HCEC 1CT (cell line): ENCODE results near the gene CARHSP1.
A peak's percentile ranks its signal among the peaks of the same experiment; 100 is the strongest.
"Not testable (repeated sequence)": the region's sequence is repeated elsewhere in the genome, so short reads cannot be mapped to it uniquely, and the experiment has no call there.

Experiments used
- DNase-seq: peaks from one replicate; pipeline ENCODE4 v3.0.0-alpha.2; 2017

CARHSP1 gene

DNA sequence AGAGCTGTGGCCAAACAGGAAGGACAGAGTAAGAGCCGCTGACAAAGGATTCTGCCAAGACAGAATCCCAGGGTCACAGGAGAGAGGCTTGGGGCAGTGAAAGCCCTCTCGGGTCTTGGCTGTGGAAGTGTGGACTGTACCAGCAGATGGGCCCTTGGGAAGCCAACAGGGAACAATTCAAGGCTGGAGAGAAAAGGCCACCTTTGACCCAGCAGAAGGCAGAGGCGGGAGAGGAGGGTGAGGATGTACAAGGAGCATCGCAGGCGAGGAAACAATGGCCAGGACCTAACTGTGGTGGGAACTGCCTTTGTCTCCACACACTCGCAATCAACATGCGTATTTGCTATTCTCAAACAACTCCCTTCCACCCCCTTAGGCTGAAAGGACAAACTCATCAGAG lies 15.7 kb downstream of the CARHSP1 start:
- no peak for DNase-seq

DNA sequence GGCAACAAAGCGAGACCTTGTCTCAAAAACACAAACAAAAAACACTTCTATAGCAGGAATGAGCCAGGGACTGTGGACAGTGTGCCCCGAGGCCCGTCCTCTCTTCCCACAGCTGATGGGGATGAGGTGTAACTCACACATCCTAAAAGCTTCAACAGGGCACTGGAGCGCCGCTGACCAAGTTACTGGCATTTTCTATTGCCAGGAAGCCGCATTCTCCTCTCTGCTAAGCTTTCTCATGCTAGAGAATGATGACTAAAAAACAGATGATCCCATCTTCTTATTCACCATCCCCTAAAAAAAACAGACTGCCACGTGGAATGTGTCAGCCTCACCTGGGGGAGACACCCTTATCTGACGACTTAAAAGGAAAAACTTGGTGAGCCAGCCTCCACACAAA lies 16.3 kb downstream of the CARHSP1 start:
- DNase-seq, result no peak

DNA sequence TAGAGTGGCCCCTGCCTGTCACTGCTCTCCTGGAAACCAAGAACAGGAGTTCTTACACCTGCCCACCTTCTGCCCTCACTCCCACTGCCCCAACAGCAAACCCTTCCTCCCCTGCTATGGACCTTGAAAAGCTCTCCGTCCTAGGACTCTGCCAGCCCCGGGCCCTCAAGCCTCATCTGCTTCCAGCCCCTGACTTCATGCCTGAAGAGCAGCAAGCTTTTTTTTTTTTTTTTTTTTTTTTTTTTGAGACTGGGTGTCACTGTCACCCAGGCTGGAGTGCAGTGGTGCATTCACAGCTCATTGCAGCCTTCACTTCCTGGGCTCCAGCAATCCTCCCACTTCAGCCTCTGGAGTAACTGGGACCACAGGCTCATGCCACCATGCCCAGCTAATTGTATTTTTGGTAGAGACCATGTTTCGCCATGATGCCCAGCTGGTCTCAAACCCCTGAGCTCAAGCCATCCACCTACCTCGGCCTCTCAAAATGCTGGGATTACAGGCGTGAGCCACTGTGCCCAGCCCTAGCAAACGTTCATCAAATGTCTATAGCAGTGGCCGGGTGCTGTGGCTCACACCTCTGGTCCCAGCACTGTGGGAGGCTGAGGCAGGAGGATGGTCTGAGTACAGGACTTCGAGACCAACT lies 16.9 kb downstream of the CARHSP1 start:
- no peak for DNase-seq

DNA sequence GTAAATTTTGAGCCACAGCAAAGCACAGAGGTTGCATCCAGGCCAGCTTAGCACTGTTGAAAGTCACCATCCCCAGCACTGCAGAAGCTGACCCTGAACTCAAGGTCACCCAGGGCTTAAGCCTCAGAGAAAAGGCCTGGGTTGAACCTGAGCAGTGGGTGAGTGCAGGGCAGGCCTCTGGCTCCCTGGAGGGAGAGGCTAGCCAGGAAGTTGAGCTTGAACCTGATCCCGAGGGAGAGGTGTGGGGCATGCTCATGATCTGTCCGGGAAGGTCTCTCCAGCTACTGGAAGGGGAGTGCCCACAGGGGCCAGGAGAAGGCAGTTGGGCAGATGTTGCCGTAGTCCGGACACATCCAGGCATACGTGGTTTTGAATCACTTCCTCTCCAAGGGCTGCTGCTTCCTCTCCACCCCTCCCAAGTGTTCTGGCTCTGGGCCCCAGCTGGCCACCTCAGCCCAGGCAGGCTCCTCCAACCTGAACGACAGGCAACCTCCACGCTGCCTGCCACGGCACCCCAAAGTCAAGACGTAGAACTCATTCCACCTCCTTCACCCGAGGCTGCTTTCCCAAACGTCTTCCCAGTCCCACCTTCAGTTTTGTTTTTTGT lies 18.4 kb downstream of the CARHSP1 start:
- peak; percentile 88 for DNase-seq

DNA sequence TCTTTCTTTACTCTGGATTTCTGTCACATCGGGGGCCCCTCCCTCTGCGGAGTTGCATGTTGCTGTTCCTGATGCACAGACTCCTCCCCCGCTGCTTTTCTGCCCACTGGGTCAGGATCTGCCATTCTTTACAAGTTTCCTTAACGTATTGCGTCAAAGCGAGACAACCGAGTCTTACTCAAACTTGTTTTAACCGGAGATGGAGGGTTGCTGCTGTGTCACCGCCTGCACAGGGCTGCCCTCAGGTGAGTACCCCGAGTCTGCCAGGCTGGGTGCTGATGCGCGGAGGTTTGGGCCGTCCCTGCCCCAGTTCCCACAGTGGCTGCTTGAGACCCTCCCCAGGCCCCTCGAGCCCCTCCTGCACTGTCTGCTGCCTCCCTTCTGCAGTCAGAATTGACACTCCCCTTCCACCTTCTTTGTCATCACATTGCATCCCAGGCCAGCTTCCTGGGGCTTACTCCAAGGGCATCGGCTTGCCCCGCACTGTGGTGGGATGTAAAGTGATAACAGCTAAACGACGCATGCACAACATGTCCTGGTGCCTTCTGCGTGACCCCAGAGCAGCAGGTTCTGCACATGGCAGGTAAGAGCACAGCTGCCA lies 19.3 kb downstream of the CARHSP1 start:
- DNase-seq, result peak; percentile 19

DNA sequence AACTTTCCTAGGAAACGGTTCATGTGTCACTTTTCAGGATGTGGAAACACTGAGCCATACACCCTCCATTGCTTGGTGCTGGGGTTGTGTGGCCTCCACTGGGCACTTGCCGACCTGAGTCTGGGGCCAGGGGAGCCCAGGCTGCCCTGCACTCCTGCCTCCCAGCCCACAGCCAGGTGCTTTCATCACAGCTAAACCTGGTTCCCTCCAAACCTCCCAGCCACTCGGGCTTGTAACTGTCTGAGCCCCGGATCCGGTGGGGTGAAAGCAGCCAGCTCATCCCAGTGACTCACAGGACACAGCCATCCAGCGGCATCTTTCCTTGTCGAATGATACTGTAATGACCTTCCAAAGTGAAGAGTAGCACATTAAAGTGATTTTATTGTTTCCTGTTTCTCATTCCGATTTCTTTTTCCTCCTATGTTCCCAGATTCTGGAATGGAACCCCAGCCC lies 19.8 kb downstream of the CARHSP1 start:
- DNase-seq, result peak; percentile 80

DNA sequence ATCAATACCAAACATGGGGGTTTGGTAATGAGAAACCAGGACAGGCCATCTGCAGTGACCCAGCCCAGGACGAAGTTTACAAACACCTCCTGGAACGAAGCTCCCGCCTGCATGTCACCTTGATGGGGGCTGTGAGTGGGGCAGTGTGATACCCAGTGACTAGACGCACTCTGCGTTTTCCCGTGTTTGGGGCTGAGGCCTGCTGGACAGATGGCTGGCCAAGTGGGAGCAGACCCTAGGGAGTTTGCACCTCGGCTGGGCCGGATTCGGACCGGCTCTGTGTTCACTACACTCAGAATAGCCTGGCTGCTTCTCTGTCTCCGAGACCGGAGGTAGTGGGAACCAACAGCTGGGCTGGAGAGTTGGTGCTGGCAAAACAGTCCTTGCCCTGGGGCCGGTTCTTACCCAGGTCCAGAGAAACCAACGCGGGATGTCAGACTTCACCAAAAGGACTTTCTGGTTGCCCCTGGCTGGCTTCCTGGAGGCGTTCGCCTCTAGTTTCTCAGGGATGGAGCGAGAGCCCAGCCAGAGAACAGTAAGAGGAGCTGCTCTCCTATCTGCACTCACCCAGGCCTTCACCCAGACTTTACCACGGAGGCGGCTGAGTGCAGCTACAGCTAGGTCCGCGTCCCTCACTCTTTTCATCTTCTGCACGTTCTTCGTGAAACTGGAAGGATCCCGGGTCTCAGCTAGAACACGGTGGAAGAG lies 20.4 kb downstream of the CARHSP1 start:
- DNase-seq, result no peak

DNA sequence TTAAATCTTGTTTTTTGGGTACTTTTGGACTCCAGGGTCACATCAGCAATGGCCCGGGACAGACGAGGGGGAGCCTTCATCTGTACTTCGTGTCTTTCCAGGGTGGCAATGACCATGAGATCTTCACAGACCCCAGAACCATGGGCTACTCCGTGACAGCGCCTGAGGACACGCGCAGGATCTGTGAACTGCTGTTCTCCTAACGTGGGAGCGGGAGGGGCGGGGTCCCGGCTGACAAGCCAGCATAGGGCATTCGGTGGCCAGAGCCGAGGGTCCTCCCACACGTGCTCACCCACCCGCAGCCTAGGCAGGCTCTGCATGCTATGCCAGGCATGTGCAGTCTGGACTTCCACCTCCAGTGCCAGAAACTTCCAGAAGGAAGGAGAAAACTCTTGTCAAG lies 21.2 kb downstream of the CARHSP1 start:
- DNase-seq, result no peak

DNA sequence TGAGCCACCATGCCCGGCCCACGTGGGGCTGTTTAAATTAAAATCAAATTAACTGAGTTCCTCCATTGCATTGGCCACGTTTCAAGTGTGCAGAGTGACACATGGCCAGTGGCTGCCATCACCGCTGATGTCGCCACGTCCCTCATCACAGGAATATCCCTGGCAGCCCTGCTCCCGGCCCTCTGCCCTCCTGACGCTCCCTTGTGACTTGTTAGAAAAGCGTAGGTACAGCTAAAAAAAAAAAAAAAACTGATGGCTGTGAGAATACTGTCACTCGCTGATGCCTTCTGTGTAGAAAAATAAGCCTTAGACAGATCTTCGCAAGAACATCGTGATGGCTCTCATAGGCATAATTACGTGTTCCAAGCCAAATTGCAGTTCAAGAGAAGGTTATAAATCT lies 21.7 kb downstream of the CARHSP1 start:
- no peak for DNase-seq

DNA sequence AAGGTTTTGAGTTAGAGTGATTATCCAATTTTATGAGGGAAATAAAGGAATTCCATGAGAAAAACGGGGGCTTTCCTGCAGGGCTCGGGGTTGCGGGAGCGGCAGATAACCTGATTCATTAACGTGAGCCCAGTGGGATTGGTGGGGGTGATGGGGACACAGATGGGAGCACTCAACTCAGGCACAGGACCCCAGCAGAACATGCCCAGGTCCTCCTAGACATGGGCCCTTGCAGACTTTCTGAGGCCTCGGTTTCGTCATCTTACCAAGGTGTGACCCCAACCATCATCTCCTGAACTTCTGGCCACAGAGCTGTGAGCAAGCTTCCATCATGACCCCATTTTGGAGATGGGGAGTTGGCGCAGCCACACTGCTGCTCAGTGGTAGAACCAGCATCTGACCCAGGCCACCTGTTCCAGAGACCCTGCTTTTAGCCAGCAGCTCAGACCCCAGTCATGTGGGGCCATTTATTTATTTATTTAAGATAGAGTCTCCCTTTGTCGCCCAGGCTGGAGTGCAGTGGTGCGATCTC lies 22.3 kb downstream of the CARHSP1 start:
- no peak for DNase-seq

DNA sequence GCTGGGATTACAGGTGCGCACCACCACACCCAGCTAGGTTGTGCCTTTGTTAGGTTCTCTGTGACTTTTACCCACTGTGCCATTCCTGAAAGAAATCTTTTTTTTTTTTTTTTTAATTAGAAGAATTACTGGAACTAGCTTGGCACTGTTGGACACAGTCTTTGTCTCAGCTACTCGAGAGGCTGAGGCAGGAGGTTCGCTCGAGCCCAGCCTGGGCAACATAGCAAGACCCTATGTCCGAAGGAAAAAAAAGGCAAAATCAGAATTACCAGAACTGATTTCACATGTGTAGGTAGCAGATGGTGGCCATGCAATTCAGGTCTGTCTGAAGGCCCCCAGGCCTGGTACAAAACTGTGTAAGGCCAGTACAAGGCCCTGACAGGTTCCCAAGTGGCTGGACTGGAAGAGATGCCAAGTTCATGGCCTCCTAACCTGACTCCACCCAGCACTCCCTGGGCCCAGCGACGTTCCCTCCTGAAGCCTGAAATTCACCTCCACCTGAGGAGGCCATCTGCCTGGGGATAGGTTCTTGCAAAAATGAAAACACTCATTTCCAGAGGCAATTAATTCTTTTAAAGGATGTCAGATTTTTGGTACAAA lies 23.0 kb downstream of the CARHSP1 start:
- DNase-seq, result no peak

DNA sequence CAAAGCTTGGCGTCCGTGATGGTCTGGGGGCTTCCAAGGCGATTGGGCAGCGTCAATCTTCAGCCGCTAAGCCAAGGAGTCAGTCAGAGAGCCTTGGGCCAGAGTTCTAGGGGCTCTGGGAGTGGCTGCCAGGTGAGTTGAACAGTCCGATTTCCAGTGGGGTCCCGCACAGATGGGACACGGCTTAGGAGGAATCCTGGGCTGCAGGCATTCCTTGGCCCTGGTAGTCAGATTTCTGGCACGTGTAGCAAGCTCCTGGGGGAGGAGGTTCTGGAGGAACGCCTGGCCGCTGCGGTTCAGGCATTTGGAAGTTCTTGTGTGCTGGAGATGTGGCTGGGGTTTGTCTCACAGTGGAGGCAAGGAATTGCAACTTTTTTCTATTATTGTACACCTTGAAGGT lies 25.5 kb downstream of the CARHSP1 start:
- DNase-seq, result not testable (repeated sequence)

DNA sequence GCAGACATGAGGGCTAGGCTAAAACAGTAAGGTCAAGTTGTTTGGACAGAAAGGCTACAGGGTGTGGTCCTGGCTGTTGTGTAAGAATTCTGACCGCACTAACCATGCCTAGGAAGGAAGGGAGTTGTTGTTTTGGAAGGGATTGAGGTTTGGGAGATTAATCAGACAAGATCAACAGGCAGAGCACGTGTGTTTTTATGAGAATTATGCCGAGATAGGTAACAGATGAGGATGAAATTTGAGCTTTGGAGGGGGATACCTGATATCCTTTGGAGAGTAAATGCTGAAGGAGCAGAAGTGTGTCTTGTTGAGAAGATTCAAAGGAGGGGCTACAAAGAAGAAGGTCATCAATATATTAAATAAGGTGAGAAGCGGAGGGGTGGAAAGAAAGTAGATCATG lies 26.8 kb downstream of the CARHSP1 start:
- not testable (repeated sequence) for DNase-seq

DNA sequence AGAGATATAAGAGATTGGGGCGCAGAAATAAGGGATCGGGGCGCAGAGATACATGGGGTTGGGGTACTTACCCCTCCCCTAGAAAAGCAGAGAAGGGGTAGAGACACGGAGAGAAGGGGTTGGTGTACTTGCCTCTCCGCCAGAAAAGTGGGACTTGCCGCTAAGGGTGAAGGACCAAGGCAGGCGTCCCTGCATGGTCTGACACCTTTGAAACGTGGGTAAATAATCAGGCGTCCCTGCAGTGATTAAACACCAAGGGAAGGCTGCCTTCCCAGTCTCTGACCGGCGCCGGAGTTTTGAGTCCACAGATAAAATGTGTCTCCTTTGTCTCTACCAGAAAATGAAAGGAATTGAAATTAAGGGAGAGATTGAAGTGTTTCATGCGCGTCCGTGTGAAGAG lies 31.2 kb downstream of the CARHSP1 start:
- DNase-seq, result not testable (repeated sequence)

DNA sequence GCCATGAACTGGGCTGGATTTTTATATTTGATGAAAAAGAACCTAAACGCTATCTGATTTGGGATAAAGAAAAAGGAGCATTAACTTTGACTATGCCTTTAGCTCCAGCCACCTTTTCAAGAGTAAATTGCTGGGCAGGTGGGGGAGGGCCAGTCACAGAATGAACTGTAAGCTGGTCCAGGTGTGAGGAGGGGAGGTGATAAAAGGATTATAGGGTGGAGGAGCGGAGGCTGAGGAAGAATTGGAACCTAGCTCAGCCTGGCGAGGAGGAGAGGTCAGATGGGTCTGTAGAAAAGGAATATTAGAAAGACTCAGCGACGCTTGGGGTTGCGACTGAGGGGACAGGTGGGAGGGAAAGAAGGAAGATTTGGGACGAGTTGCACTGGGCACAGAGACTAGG lies 32.0 kb downstream of the CARHSP1 start:
- not testable (repeated sequence) for DNase-seq

DNA sequence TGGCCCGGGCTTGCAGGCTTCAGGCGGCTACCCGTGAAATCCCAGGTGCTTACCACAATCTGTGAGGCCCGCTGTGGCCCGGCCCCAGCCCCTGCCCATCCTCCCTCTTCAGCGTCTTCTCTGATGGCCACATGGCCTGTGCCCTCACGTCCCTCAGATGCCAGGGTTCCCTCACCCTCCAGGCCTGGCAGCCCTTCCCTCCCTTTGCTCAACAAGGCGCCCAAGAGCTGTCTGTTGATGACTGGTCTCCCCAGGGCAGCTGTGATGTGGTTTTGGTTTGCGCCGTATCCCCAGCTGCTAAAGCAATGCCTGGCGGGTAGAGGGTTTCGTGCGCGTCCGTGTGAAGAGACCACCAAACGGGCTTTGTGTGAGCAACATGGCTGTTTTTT lies 36.1 kb downstream of the CARHSP1 start:
- DNase-seq, result no peak

DNA sequence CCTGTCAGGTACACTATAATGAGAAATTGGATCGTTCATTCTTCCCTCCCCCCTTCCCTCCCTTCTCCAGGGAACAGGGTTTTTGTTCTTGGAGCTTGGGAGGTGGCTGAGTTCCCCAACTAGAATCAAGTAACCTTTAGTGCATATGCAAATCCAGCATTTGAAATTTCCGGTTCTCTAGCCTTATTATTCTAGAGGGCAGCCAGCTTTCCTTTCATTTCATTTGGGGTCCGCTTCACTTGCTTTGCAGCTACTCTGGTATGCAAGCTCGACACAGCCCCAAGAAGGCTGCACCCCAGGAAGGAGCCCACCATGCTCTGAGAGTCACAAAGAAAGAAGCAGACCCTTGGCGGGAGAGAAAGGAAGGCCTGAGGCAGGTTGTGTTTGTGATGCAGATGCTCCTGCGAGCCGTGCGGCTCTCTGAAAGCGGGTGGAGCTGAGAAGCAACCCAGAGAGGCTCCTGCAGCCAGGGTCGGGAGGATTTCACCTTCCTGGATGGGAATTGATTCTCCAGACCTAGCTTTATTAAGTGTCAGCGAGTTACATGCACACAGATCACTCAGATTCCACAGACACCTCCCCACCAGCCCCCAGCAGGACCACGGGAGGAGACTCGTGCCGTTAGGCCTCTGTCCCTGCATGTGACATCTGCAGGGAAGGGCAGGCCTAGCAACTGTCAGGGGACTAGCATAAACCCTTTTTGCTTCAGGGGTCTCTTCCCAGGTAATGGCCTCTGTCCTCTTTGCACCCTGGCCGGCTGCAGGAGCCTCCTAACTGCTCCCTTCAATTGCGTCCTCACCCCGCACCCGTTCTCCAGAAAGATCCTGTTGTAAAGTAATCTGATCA lies 36.7 kb downstream of the CARHSP1 start:
- no peak for DNase-seq

DNA sequence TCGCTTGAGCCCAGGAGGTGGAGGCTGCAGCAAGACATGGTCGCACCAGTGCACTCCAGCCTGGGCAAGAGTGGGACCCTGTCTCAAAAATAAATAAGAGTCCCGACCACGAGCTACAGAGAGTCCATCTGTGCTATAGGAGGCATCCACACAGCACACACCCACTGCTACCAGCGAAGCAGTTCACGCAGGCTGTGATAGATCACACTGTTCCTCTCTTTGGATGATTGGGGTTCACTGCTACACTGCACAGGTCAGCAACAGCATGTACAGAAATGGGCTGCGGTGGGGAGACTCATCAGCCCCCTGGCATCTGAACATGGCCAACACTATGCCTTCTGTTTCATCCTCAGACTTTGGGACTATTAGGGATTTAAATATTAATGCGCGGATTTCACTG lies 37.4 kb downstream of the CARHSP1 start:
- DNase-seq, result no peak

DNA sequence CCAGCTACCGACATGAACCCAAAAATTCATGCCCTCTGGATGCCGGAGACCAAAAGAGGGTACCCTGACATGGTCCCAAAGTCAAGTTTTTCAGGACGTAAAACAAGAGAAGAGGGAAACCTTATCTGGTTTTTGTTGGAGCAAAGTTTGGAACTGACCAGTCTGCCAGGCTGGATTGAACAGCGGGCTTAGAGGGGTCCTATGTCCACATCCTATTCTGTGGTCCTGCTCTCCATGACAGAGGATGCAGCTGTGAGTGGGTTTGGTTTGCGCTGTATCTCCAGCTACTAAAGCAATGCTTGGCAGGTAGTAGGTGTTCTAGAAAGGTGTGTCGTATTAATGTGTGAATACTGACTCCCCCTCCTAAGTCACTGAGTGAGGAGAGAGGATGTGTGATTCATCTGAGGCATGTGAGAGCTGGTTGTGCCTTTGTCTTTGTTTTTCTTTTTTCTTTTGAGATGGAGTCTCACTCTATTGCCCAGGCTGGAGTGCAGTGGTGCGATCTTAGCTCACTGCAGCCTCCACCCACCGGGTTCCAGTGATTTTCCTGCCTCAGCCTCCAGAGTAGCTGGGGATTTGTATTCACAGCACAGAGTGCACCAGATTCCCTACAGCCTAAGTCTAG lies 40.2 kb downstream of the CARHSP1 start:
- DNase-seq, result no peak

DNA sequence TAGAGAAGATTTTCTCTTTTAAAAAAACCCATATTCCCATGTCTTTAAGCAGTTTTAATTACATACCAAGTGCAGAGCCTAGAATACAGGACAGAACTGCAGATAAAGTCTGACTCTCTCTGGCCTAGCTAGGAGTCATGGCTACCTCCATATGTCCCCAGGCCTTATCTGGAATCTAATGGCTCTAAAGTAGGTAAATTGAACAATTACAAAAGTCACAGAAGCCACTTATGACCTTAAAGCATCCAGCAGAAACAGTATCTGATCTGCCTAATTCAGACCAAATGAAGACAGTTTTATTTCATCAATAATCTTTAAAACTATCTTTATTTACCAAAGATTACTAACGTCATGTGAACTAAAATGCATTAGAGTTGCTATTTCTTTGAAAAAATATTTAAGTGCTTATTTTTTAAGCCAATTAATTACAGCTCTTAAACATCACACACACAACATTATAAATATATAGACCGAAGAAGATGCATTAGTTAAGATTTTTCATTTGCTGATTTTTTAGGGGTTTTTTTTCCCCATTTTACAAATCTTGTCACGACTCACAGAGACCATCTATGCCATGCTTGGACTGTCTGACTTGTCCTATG lies 42.4 kb downstream of the CARHSP1 start:
- no peak for DNase-seq

DNA sequence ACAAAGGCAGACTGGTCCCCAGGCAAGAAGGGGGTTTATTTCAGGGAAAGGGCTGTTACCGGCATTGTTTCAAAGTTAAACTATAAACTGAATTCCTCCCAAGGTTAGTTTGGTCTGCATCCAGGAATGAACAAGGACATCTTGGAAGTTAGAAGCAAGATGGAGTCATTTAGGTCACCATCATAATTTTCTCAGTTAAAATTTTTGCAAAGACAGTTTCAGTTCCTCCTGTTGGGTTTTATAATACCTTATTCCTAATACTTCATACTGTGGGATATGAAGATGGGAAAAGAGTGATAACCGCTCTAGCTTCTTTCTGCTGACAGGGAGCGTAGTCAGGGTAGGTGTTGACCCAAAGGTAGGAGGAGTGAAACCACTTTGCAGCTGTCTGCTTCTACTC lies 46.4 kb downstream of the CARHSP1 start:
- DNase-seq, result no peak
